Chondrocyte (in vitro differentiated cells): ENCODE data around the gene HCCS. TPM values are rescaled to one million over a fixed set of nuclear protein-coding genes. Genes with fewer than 3 reads are reported as not detected.

Experiments
- DNase-seq: peaks from one replicate; pipeline ENCODE4 v3.0.0; 2021; ENCODE audit warnings: mixed read lengths, low spot score
- H3K27ac Mint-ChIP-seq: one replicate; pipeline ENCODE4 v1.8.0; 2021; ENCODE audit warnings: mild to moderate bottlenecking, moderate library complexity, mixed read lengths; ENCODE audit not compliant: unreplicated experiment
- H3K27me3 Mint-ChIP-seq: 2 replicates; pipeline ENCODE4 v1.8.0; 2021; ENCODE audit warnings: low read depth, mixed read lengths
- H3K36me3 Mint-ChIP-seq: 2 replicates; pipeline ENCODE4 v1.8.0; 2021; ENCODE audit warnings: low read depth, mixed read lengths
- H3K4me1 Mint-ChIP-seq: 2 replicates; pipeline ENCODE4 v1.8.0; 2021; ENCODE audit warnings: low read depth, mild to moderate bottlenecking, mixed read lengths
- H3K4me3 Mint-ChIP-seq: one replicate; pipeline ENCODE4 v1.8.0; 2021; ENCODE audit warnings: mild to moderate bottlenecking, moderate library complexity, mixed read lengths; ENCODE audit not compliant: unreplicated experiment
- H3K9me3 Mint-ChIP-seq: 2 replicates; pipeline ENCODE4 v1.8.0; 2021; ENCODE audit warnings: low read depth, mixed read lengths
- total RNA-seq: library from RNA; stranded (reverse); gene quantifications from 3 replicates; pipeline ENCODE4 v1.2.1, GENCODE V29; 2021
- TF ChIP-seq, protein P1 (sequence below): fragments of 200-600 bp; sonication (generic); IDR thresholded peaks from 2 replicates; pipeline ENCODE4 v1.5.0; 2021; ENCODE audit warnings: antibody characterized with exemption, mild to moderate bottlenecking, moderate library complexity

Gene HCCS
- total RNA-seq, 1 donor from 2014 or later, result 25.5 TPM

DNA sequence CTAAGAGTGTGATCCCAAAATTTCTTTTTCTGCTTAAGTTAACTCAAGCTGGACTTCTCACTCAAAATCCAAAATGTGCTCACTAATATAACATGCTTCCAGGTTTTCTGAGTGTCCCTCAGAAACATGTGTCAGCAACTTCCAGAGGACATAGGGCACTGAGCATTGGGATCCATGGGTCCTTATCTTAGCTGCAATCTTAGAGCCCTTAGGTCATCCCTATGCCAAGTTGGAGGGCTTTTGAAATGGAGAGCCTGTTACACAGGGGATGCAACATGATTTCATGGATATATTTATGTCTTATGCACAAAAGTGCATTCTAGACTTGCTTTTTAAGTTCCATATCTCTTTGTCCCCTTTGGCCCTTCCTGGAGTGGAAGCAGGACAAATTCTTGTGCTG is 11.7 kb upstream of the HCCS start:
- Mint-ChIP-seq H3K4me1 (peaks cover 21% of the 10 kb centered on the region), H3K27me3 (no peaks in the 10 kb centered on the region), H3K4me3 (no peak overlapping the region), H3K9me3 (peaks cover 7% of the 10 kb centered on the region), H3K27ac (no peak overlapping the region), H3K36me3 (no peaks in the 10 kb centered on the region)
- no peak for DNase-seq
- TF ChIP-seq, protein P1, sequence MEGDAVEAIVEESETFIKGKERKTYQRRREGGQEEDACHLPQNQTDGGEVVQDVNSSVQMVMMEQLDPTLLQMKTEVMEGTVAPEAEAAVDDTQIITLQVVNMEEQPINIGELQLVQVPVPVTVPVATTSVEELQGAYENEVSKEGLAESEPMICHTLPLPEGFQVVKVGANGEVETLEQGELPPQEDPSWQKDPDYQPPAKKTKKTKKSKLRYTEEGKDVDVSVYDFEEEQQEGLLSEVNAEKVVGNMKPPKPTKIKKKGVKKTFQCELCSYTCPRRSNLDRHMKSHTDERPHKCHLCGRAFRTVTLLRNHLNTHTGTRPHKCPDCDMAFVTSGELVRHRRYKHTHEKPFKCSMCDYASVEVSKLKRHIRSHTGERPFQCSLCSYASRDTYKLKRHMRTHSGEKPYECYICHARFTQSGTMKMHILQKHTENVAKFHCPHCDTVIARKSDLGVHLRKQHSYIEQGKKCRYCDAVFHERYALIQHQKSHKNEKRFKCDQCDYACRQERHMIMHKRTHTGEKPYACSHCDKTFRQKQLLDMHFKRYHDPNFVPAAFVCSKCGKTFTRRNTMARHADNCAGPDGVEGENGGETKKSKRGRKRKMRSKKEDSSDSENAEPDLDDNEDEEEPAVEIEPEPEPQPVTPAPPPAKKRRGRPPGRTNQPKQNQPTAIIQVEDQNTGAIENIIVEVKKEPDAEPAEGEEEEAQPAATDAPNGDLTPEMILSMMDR, result no peak

DNA sequence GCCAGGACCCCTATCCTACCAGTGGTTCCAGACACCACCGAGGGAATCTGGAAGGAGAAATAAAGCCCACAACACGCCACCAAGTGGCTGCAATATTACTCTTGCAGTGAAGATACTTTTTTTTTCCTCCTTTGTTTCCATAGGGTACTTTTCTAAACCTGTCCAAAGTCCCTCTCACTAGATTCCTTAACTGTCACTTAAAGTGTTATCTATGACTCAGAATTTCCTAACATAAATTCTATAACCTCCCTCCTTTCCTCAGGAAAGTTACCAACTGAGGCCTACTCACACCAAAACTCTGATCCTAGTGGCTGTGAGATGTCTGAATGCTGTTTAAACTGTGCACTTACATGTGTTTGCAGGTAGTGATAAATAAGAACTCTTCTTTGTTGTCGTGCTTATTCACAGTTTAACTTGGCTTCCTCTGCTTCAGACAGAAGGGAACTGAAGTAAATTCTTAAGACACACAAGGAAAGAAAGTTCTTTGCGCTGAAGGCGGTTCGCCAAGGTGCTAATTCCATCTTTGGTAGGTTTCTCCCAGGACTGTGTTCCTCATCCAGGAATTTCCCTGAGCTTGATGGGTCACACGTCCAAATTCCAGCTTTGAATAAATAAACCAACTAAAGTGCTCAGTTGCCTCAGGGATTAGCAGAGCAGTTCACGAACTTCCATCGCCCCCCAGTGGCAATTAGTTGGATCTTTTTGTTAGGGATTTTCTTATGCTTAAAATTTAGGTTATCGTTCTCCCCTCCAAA is 10.7 kb upstream of the HCCS start:
- peak overlapping the region; percentile 82 for H3K27ac Mint-ChIP-seq
- DNase-seq, result no peak

DNA sequence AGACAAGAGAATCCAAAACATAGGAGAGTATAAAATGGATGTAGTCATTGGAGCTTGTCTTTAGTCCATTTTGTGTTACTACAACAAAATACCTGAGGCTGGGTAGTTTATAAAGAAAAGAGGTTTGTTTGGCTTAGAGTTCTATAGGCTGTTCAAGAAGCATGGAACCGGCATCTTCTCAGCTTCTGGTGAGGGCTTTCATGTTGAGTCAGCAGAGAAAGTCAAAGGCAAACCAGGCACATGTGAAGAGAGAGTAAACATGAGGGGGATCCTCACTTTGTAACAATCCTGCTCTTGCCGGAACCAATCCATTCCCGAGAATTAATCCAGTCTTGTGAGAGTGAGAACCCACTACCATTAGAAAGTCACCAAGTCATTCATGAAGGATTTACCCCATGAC is 8.1 kb upstream of the HCCS start:
- Mint-ChIP-seq H3K27ac (no peak overlapping the region), H3K36me3 (no peaks in the 10 kb centered on the region), H3K27me3 (no peaks in the 10 kb centered on the region), H3K4me1 (peaks cover 21% of the 10 kb centered on the region), H3K4me3 (no peak overlapping the region), H3K9me3 (peaks cover 10% of the 10 kb centered on the region)
- TF ChIP-seq, protein P1, result no peak
- no peak for DNase-seq

More for the DNA sequence above, 10.7 kb upstream of the HCCS start:
- Mint-ChIP-seq H3K27me3 (no peaks in the 10 kb centered on the region), H3K36me3 (no peaks in the 10 kb centered on the region), H3K4me1 (peaks cover 21% of the 10 kb centered on the region), H3K9me3 (peaks cover 7% of the 10 kb centered on the region), H3K4me3 (no peak overlapping the region)
- TF ChIP-seq, protein P1, result peak; percentile 80

DNA sequence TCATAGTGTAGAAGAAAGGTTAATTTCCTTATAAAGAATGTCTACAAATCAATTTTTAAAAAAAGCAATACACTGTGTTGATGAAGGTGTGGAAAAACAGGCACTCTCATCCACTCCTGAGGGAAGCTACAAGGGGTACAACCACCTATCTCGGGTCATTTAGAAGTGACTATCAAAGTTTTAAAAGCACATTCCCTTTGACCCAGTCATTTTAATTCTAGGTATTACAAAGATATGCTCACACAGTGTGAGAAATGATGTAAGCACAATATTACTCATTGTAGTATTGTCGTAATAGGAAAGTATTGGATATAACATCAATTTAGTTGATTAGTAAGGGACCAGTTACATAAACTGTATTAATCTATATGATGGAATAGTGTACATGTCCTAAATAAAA is 7.4 kb upstream of the HCCS start:
- Mint-ChIP-seq H3K36me3 (no peaks in the 10 kb centered on the region), H3K27me3 (no peaks in the 10 kb centered on the region), H3K9me3 (peaks cover 6% of the 10 kb centered on the region), H3K27ac (no peak overlapping the region), H3K4me1 (peaks cover 21% of the 10 kb centered on the region), H3K4me3 (no peak overlapping the region)
- no peak for DNase-seq
- TF ChIP-seq, protein P1, result no peak

DNA sequence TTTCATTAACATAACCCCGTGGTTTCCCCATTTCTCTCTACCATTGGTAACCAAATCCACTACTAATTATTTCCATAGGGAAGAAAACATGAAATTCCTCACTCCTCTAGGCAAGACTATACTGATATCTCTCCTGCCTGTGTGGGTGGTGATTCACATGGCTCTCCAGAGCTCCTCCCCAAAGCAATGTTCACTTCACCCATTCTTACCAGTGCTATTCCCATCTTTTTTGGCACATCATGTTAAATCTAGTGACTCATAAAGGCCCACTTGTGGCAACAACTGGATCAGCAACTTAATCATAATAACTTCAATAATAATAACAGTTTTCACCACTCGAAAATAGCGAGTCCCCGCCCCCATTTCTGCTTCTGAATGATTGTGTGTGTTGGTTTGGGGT is 6.1 kb upstream of the HCCS start:
- no peak for DNase-seq
- TF ChIP-seq, protein P1, result no peak
- Mint-ChIP-seq H3K36me3 (no peaks in the 10 kb centered on the region), H3K27ac (no peak overlapping the region), H3K27me3 (no peaks in the 10 kb centered on the region), H3K4me3 (no peak overlapping the region), H3K4me1 (peaks cover 20% of the 10 kb centered on the region), H3K9me3 (peaks cover 6% of the 10 kb centered on the region)
